ENCODE results near the gene UGT2B17.
"Not testable (repeated sequence)": the region's sequence is repeated elsewhere in the genome, so short reads cannot be mapped to it uniquely, and the experiment has no call there.

Gene UGT2B17

GRCh38 chr4:68542742-68543141 lies 33.4 kb downstream of the UGT2B17 start:
- H3K4me3 Mint-ChIP-seq; DNase-seq; H3K27ac Mint-ChIP-seq; H3K9me3 Mint-ChIP-seq; H3K4me1 Mint-ChIP-seq; H3K36me3 Mint-ChIP-seq (ENCODE audit: low read depth); H3K27me3 Mint-ChIP-seq; ATAC-seq: not testable (repeated sequence)

GRCh38 chr4:68536375-68536774 lies 39.7 kb downstream of the UGT2B17 start:
- Mint-ChIP-seq H3K4me1 (no peaks in the 10 kb centered on the region), H3K4me3 (no peak overlapping the region), H3K27ac (no peak overlapping the region), H3K27me3 (no peaks in the 10 kb centered on the region), H3K9me3 (no peaks in the 10 kb centered on the region), H3K36me3 (ENCODE audit: low read depth) (no peaks in the 10 kb centered on the region)
- DNase-seq = no peak
- no peak for ATAC-seq

- ATAC-seq (no peak), DNase-seq (no peak)
- Mint-ChIP-seq H3K4me1 (no peaks in the 10 kb centered on the region), H3K9me3 (no peaks in the 10 kb centered on the region), H3K4me3 (no peak overlapping the region), H3K27me3 (no peaks in the 10 kb centered on the region), H3K36me3 (ENCODE audit: low read depth) (no peaks in the 10 kb centered on the region), H3K27ac (no peak overlapping the region)
Measured at GRCh38 chr4:68535974-68536373, 40.1 kb downstream of the UGT2B17 start.

- not testable (repeated sequence) for H3K27ac Mint-ChIP-seq; DNase-seq; H3K4me3 Mint-ChIP-seq; ATAC-seq; H3K36me3 Mint-ChIP-seq (ENCODE audit: low read depth); H3K27me3 Mint-ChIP-seq; H3K4me1 Mint-ChIP-seq; H3K9me3 Mint-ChIP-seq
Measured at GRCh38 chr4:68522232-68522631, 53.9 kb downstream of the UGT2B17 start.

- ATAC-seq (no peak), DNase-seq (no peak)
- Mint-ChIP-seq H3K27me3 (no peaks in the 10 kb centered on the region), H3K9me3 (no peaks in the 10 kb centered on the region), H3K36me3 (ENCODE audit: low read depth) (no peaks in the 10 kb centered on the region), H3K27ac (no peak overlapping the region), H3K4me1 (no peaks in the 10 kb centered on the region), H3K4me3 (no peak overlapping the region)
Measured at GRCh38 chr4:68520985-68521384, 55.1 kb downstream of the UGT2B17 start.

GRCh38 chr4:68518889-68519288 lies 57.2 kb downstream of the UGT2B17 start:
- no peaks in the 10 kb centered on the region for H3K4me1 Mint-ChIP-seq
- no peaks in the 10 kb centered on the region for H3K36me3 Mint-ChIP-seq (ENCODE audit: low read depth)

GRCh38 chr4:68505452-68505851 lies 70.7 kb downstream of the UGT2B17 start:
- H3K4me3 Mint-ChIP-seq = not testable (repeated sequence)

More at GRCh38 chr4:68518889-68519288, 57.2 kb downstream of the UGT2B17 start:
- ATAC-seq (no peak), DNase-seq (no peak)
- Mint-ChIP-seq H3K9me3 (no peaks in the 10 kb centered on the region), H3K4me3 (no peak overlapping the region), H3K27me3 (no peaks in the 10 kb centered on the region), H3K27ac (no peak overlapping the region)

GRCh38 chr4:68504836-68505235 lies 71.3 kb downstream of the UGT2B17 start:
- not testable (repeated sequence) for H3K9me3 Mint-ChIP-seq; H3K4me3 Mint-ChIP-seq; DNase-seq; H3K27me3 Mint-ChIP-seq; H3K36me3 Mint-ChIP-seq (ENCODE audit: low read depth); H3K27ac Mint-ChIP-seq; H3K4me1 Mint-ChIP-seq; ATAC-seq

More at GRCh38 chr4:68505452-68505851, 70.7 kb downstream of the UGT2B17 start:
- H3K36me3 Mint-ChIP-seq (ENCODE audit: low read depth); DNase-seq; H3K27me3 Mint-ChIP-seq; ATAC-seq; H3K4me1 Mint-ChIP-seq; H3K9me3 Mint-ChIP-seq; H3K27ac Mint-ChIP-seq: not testable (repeated sequence)

- not testable (repeated sequence) for H3K4me1 Mint-ChIP-seq; DNase-seq; ATAC-seq; H3K4me3 Mint-ChIP-seq; H3K27me3 Mint-ChIP-seq; H3K27ac Mint-ChIP-seq; H3K36me3 Mint-ChIP-seq (ENCODE audit: low read depth); H3K9me3 Mint-ChIP-seq
Measured at GRCh38 chr4:68503462-68503861, 72.7 kb downstream of the UGT2B17 start.

- Mint-ChIP-seq H3K27ac (no peak overlapping the region), H3K9me3 (peaks cover under 1% of the 10 kb centered on the region), H3K27me3 (no peaks in the 10 kb centered on the region), H3K36me3 (ENCODE audit: low read depth) (no peaks in the 10 kb centered on the region), H3K4me1 (peaks cover 7% of the 10 kb centered on the region), H3K4me3 (no peak overlapping the region)
- no peak for ATAC-seq
- no peak for DNase-seq
Measured at GRCh38 chr4:68499021-68499420, 77.1 kb downstream of the UGT2B17 start.

GRCh38 chr4:68498413-68499007 lies 77.6 kb downstream of the UGT2B17 start:
- H3K27me3 Mint-ChIP-seq = no peaks in the 10 kb centered on the region
- no peaks in the 10 kb centered on the region for H3K36me3 Mint-ChIP-seq (ENCODE audit: low read depth)
- DNase-seq = peak; percentile 63
- ATAC-seq = peak; percentile 85
- H3K9me3 Mint-ChIP-seq = no peaks in the 10 kb centered on the region
- no peak overlapping the region for H3K27ac Mint-ChIP-seq
- no peak overlapping the region for H3K4me3 Mint-ChIP-seq
- peaks cover 7% of the 10 kb centered on the region for H3K4me1 Mint-ChIP-seq

GRCh38 chr4:68494688-68495087 lies 81.4 kb downstream of the UGT2B17 start:
- Mint-ChIP-seq H3K27me3 (no peaks in the 10 kb centered on the region), H3K27ac (no peak overlapping the region), H3K9me3 (no peaks in the 10 kb centered on the region), H3K4me3 (no peak overlapping the region), H3K4me1 (peaks cover 7% of the 10 kb centered on the region), H3K36me3 (ENCODE audit: low read depth) (no peaks in the 10 kb centered on the region)
- ATAC-seq (no peak), DNase-seq (no peak)

GRCh38 chr4:68490826-68491457 lies 85.2 kb downstream of the UGT2B17 start:
- H3K27ac Mint-ChIP-seq = no peak overlapping the region
- no peak overlapping the region for H3K4me3 Mint-ChIP-seq
- H3K27me3 Mint-ChIP-seq = no peaks in the 10 kb centered on the region
- H3K9me3 Mint-ChIP-seq = no peaks in the 10 kb centered on the region
- H3K4me1 Mint-ChIP-seq = peaks cover 5% of the 10 kb centered on the region
- no peak for ATAC-seq
- H3K36me3 Mint-ChIP-seq (ENCODE audit: low read depth) = no peaks in the 10 kb centered on the region
- no peak for DNase-seq

GRCh38 chr4:68489338-68489737 lies 86.8 kb downstream of the UGT2B17 start:
- H3K27me3 Mint-ChIP-seq = no peaks in the 10 kb centered on the region
- no peak for ATAC-seq
- peaks cover 1% of the 10 kb centered on the region for H3K4me1 Mint-ChIP-seq
- no peak overlapping the region for H3K4me3 Mint-ChIP-seq
- no peak overlapping the region for H3K27ac Mint-ChIP-seq
- no peak for DNase-seq
- no peaks in the 10 kb centered on the region for H3K9me3 Mint-ChIP-seq
- no peaks in the 10 kb centered on the region for H3K36me3 Mint-ChIP-seq (ENCODE audit: low read depth)

Measured in activated naive CD8-positive, alpha-beta T cell treated with anti-CD3 and anti-CD28 coated beads, Interleukin-2, amount 50 U/mL, for 24 hours (primary cell).